COLO829 (cell line): ENCODE data around the gene NUDT5.
A peak's percentile ranks its signal among the peaks of the same experiment; 100 is the strongest.
"Not testable (repeated sequence)": the region's sequence is repeated elsewhere in the genome, so short reads cannot be mapped to it uniquely, and the experiment has no call there.

Experiments
- DNase-seq: peaks from one replicate; pipeline ENCODE4 v3.0.0; 2012; ENCODE audit warnings: low spot score

NUDT5 gene

GRCh38 chr10:12195603-12196506 is at the start of gene NUDT5, which contains the start of gene CDC123:
TSS of gene NUDT5 (minus strand) at chr10:12195891. CDS start at chr10:12186291, 9,600 bp downstream.
TSS of gene CDC123 (plus strand) at chr10:12196188. CDS start at chr10:12196246, 58 bp downstream.
- DNase-seq: peak; percentile 81

GRCh38 chr10:12243864-12244620 is 48.4 kb upstream of the NUDT5 start:
- DNase-seq: no peak

- DNase-seq: no peak
These were observed 46.3 kb upstream of the NUDT5 start for GRCh38 chr10:12241810-12242529.

GRCh38 chr10:12238821-12239220 is 43.1 kb upstream of the NUDT5 start:
- DNase-seq: no peak

- DNase-seq: no peak
These were observed 41.9 kb upstream of the NUDT5 start for GRCh38 chr10:12237265-12238220.

GRCh38 chr10:12235796-12236195 is 40.1 kb upstream of the NUDT5 start:
- DNase-seq: no peak

GRCh38 chr10:12235116-12235694 is 39.5 kb upstream of the NUDT5 start:
- no peak for DNase-seq

- not testable (repeated sequence) for DNase-seq
These were observed 39.0 kb upstream of the NUDT5 start for GRCh38 chr10:12234687-12235086.

- DNase-seq: no peak
These were observed 33.2 kb upstream of the NUDT5 start for GRCh38 chr10:12228851-12229250.

GRCh38 chr10:12226438-12226837 is 30.7 kb upstream of the NUDT5 start:
- not testable (repeated sequence) for DNase-seq

GRCh38 chr10:12225444-12225843 is 29.8 kb upstream of the NUDT5 start:
- DNase-seq: no peak

- DNase-seq: no peak
These were observed 25.9 kb upstream of the NUDT5 start for GRCh38 chr10:12221323-12222298.

GRCh38 chr10:12218991-12219390 is 23.3 kb upstream of the NUDT5 start:
- no peak for DNase-seq

- peak; percentile 25 for DNase-seq
These were observed 19.1 kb upstream of the NUDT5 start for GRCh38 chr10:12214763-12215218.

GRCh38 chr10:12214093-12214492 is 18.4 kb upstream of the NUDT5 start:
- no peak for DNase-seq

GRCh38 chr10:12213621-12214020 is 17.9 kb upstream of the NUDT5 start:
- no peak for DNase-seq

- DNase-seq: no peak
These were observed 16.8 kb upstream of the NUDT5 start for GRCh38 chr10:12212454-12212853.

- no peak for DNase-seq
These were observed 12.8 kb upstream of the NUDT5 start for GRCh38 chr10:12208460-12208859.

GRCh38 chr10:12207114-12207513 is 11.4 kb upstream of the NUDT5 start:
- DNase-seq: no peak
